ENCODE data around the gene TESK2. TPM values are rescaled to one million over a fixed set of nuclear protein-coding genes. Genes with fewer than 3 reads are reported as not detected.

The TESK2 gene
- 1.6 and 2.5 TPM in 2 replicates for total RNA-seq

GRCh38 chr1:45490626-45491486 is at the start of gene TESK2:
Gene TESK2, minus strand, starts transcription at chr1:45491163. Its CDS starts 33,378 bp downstream, at chr1:45457785.

GRCh38 chr1:45521413-45522323 is 30.7 kb upstream of the TESK2 start, which contains the start of gene PRDX1:
Gene PRDX1, minus strand, starts transcription at chr1:45521884. Its CDS starts 2,841 bp downstream, at chr1:45519043.

GRCh38 chr1:45339789-45340558 is 151.0 kb downstream of the TESK2 start, which contains the start of the genes MUTYH and TOE1:
Gene MUTYH, minus strand, starts transcription at chr1:45340440. Its CDS starts 5,935 bp downstream, at chr1:45334505.
Gene TOE1, plus strand, starts transcription at chr1:45340170. Its CDS starts 83 bp downstream, at chr1:45340253.

GRCh38 chr1:45326627-45327623 is 164.0 kb downstream of the TESK2 start, which contains the start of gene HPDL:
Gene HPDL, plus strand, starts transcription at chr1:45326895. Its CDS starts 254 bp downstream, at chr1:45327149.

Other genes with a start within 250 kb of the TESK2 start
- 3.0 and 8.3 TPM in 2 replicates for gene HPDL, start 164.3 kb downstream of the TESK2 start, total RNA-seq
- gene TOE1, start 151.0 kb downstream of the TESK2 start, total RNA-seq: 6.3 and 20.4 TPM in 2 replicates
- gene MUTYH, start 150.7 kb downstream of the TESK2 start, total RNA-seq: 16.0 and 18.7 TPM in 2 replicates
- 0.51 and 2.4 TPM in 2 replicates for gene CCDC163, start 8.9 kb upstream of the TESK2 start, total RNA-seq
- 4.2 and 6.0 TPM in 2 replicates for gene MMACHC, start 9.1 kb upstream of the TESK2 start, total RNA-seq
- gene PRDX1, start 30.7 kb upstream of the TESK2 start, total RNA-seq: 305 and 578 TPM in 2 replicates
- gene AKR1A1, start 59.7 kb upstream of the TESK2 start, total RNA-seq: 108 and 123 TPM in 2 replicates
- gene NASP, start 92.9 kb upstream of the TESK2 start, total RNA-seq: 21.4 and 74.0 TPM in 2 replicates
- under 0.01 and 0.89 TPM in 2 replicates for gene CCDC17, start 132.9 kb upstream of the TESK2 start, total RNA-seq
- gene GPBP1L1, start 195.4 kb upstream of the TESK2 start, total RNA-seq: 41.7 and 58.9 TPM in 2 replicates
- 25.7 and 28.4 TPM in 2 replicates for gene TMEM69, start 197.0 kb upstream of the TESK2 start, total RNA-seq

All from mesangial cell (primary cell).